Right cardiac atrium (tissue), 5 donors: ENCODE measurements around the gene FBLN1. TPM values are rescaled to one million over a fixed set of nuclear protein-coding genes. Genes with fewer than 3 reads are reported as not detected.

Experiments
- ATAC-seq, 2 donors: fragments of 200-7000 bp; cut with Tn5 transposase; one replicate each; pipeline versions ENCODE4 v1.8.0 to v1.9.1; 2020; ENCODE audit warnings: moderate library complexity in 2 of 2, mild to moderate bottlenecking in 1 of 2
- DNase-seq, 3 donors: peaks; one replicate each; pipeline ENCODE4 v3.0.0-alpha.2; 2020
- H3K27ac ChIP-seq: one replicate; pipeline ENCODE4 v1.5.1; 2013; ENCODE audit warnings: mild to moderate bottlenecking, low read length, control low read depth, moderate library complexity
- H3K27me3 ChIP-seq: one replicate; pipeline ENCODE4 v1.6.1; 2013; ENCODE audit not compliant: control insufficient read depth, insufficient read depth
- H3K4me1 ChIP-seq: one replicate; pipeline ENCODE4 v1.6.1; 2013; ENCODE audit warnings: low read length; ENCODE audit not compliant: control insufficient read depth, insufficient read depth
- H3K4me3 ChIP-seq: one replicate; pipeline ENCODE4 v1.5.1; 2013; ENCODE audit warnings: low read length, control low read depth
- H3K9me3 ChIP-seq: one replicate; pipeline ENCODE4 v1.6.1; 2013; ENCODE audit warnings: low read length; ENCODE audit not compliant: control insufficient read depth
- WGBS: extraction: QIAGEN DNeasy Blood & Tissue Kit; methylation state at CpG from one replicate; pipeline ENCODE4 v1.1.7; 2013; 5-methylcytosine and 5-hydroxymethylcytosine counted together
- intact Hi-C, 4 donors: fragments of 100-400 bp; cut with DNase I; formaldehyde crosslinking; loops; one replicate each; pipeline versions ENCODE4 v1.11.0 to v1.14.0; 2022 to 2023
- polyA plus RNA-seq: library from polyadenylated mRNA; stranded (reverse); fragments of 200-250 nt; gene quantifications from one replicate; pipeline ENCODE4 v1.2.3, GENCODE V29; 2013
- total RNA-seq, 4 donors: library from RNA; stranded (reverse); fragmentation: NEBNext Ultra II Directional; extraction: Animal tissue kit (Norgen Biotek cat#: 25700); gene quantifications; one replicate each; pipeline ENCODE4 v1.2.1, GENCODE V29; 2021
- donor health status: healthy with polysubstance abuse.
- donor health status: DM: no; HTN: yes; CAD: no.
- donor health status: DM: no; HTN: no; CAD: no.
- donor health status: DM: no; HTN: yes; CAD: no; lungs with severe emphysema.
- donor health status: DM: yes; HTN: yes; CAD: no.

FBLN1 gene
- total and polyA plus RNA-seq, 5 donors: 228 to 456 (median 390) TPM

- H3K4me3 ChIP-seq: no peak overlapping the region
- intact Hi-C loops: no loop called here
- no peaks in the 10 kb centered on the region for H3K9me3 ChIP-seq
- no peaks in the 10 kb centered on the region for H3K27me3 ChIP-seq
- 70% methylated on average over 18 of the region's 18 CpGs for WGBS
- peaks cover 2% of the 10 kb centered on the region for H3K4me1 ChIP-seq
- no peak overlapping the region for H3K27ac ChIP-seq
- DNase-seq (peak in 2 of 3 donors; percentile 44 to 60), ATAC-seq (no peak)
Measured at GRCh38 chr22:45516923-45517675, 14.4 kb downstream of the FBLN1 start.

DNA sequence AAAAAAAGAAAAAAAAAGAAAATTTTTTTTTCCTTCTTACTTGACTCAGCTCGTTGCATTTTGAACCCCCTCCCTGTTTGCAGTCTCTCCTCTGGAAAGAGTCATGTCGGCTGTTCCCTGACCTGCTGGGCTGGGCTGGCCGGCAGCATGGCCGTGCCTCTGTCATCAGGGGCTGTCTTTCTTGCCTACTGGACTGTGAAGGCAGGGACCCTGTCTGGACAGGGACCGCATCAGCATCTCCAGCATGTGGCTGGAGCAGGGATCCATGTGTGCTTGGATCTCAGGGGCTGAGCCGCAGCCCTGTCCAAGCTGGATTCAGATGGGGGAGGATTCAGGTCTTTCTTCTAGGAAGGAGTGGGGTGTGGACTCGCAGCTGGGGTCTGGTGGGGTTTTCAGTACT lies 15.5 kb downstream of the FBLN1 start:
- no peak for ATAC-seq
- 82% methylated on average over 7 of the region's 7 CpGs for WGBS
- no peak overlapping the region for H3K27ac ChIP-seq
- peak in 1 of 3 donors; percentile 18 for DNase-seq
- no peaks in the 10 kb centered on the region for H3K27me3 ChIP-seq
- H3K4me3 ChIP-seq: no peak overlapping the region
- H3K4me1 ChIP-seq: peaks cover 2% of the 10 kb centered on the region
- intact Hi-C loops: no loop called here
- no peaks in the 10 kb centered on the region for H3K9me3 ChIP-seq

DNA sequence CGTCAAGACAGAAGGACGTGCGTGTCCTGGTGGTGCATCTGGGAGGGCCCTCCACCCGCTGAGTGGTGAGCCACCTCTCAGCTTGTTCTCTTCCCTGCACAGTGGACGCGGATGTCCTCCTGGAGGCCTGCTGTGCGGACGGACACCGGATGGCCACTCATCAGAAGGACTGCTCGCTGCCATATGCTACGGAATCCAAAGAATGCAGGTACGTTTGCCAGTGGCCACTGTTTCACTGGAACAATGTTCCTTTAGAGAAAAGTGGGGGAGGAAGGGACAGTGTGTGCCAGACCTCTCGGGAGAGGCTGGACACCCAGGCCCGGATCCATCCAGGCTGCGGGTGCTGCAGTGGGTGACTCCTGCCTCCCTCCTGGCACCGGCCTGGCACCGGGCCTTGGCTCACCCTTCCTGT lies 15.9 kb downstream of the FBLN1 start:
- Histone ChIP-seq H3K4me3 (no peak overlapping the region), H3K9me3 (no peaks in the 10 kb centered on the region), H3K4me1 (peaks cover 2% of the 10 kb centered on the region), H3K27me3 (no peaks in the 10 kb centered on the region), H3K27ac (no peak overlapping the region)
- intact Hi-C loops: no loop called here
- whole genome bisulfite sequencing: 75% methylated on average over 17 of the region's 17 CpGs
- ATAC-seq (no peak), DNase-seq (peak in 1 of 3 donors; percentile 54)

- Histone ChIP-seq H3K9me3 (no peaks in the 10 kb centered on the region), H3K4me3 (no peak overlapping the region), H3K27me3 (no peaks in the 10 kb centered on the region), H3K27ac (no peak overlapping the region), H3K4me1 (peaks cover 2% of the 10 kb centered on the region)
- ATAC-seq: no peak
- 83% methylated on average over 5 of the region's 5 CpGs for WGBS
- intact Hi-C loops: no loop called here
- peak in 2 of 3 donors; percentile 9 to 40 for DNase-seq
Measured at GRCh38 chr22:45521178-45521577, 18.5 kb downstream of the FBLN1 start.

DNA sequence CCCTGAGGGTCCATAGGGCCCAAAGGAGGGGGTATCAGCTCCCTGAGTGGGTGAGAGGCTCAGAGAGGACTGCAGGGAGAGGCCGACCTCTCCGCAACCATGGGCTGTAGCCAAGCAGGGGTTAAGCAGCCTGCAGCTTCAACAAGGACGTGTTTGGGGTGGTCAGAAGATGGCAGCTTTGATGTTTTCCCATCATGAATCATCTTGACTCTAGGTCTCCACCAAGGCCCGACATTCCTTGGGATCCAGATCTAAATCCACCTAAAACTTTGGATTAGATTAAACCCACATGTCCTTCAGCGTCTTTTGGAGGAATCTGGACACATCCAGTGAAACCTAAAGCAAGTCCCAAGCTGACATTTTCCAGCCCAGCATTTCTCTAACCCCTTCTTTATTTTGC lies 19.8 kb downstream of the FBLN1 start:
- no peak overlapping the region for H3K27ac ChIP-seq
- ATAC-seq: no peak

DNA sequence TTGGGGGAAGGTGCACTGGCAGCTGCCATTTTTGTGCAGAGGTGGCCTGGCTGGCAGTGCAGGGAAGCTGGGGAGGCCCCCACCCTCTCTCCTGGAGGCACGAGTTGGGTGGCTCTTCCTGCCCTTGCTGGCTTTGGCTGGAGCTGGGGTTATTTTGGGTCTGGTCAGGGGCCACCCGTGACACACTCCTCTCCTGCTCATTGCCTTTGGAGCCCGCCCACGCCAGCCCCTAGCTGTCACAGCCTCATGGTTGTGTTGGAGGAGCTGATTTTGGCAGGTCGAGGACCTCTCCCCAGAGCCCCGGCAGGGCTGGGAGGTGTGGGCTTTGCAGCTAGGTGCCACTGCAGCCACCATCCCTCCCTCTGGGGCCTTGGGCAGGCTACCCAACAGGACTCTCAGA lies 21.5 kb downstream of the FBLN1 start:
- WGBS: 66% methylated on average over 6 of the region's 6 CpGs
- Histone ChIP-seq H3K4me3 (no peak overlapping the region), H3K27ac (no peak overlapping the region), H3K27me3 (no peaks in the 10 kb centered on the region), H3K9me3 (no peaks in the 10 kb centered on the region), H3K4me1 (no peaks in the 10 kb centered on the region)
- ATAC-seq (peak in 1 of 2 donors; percentile 22), DNase-seq (peak in 1 of 3 donors; percentile 50)
- intact Hi-C loops: no loop called here

More for the DNA sequence above, 19.8 kb downstream of the FBLN1 start:
- DNase-seq: no peak
- Histone ChIP-seq H3K4me1 (no peaks in the 10 kb centered on the region), H3K27me3 (no peaks in the 10 kb centered on the region), H3K4me3 (no peak overlapping the region), H3K9me3 (no peaks in the 10 kb centered on the region)
- 68% methylated on average over 5 of the region's 5 CpGs for WGBS
- intact Hi-C loops: no loop called here

- Histone ChIP-seq H3K27me3 (no peaks in the 10 kb centered on the region), H3K27ac (no peak overlapping the region), H3K4me1 (no peaks in the 10 kb centered on the region), H3K9me3 (no peaks in the 10 kb centered on the region), H3K4me3 (no peak overlapping the region)
- DNase-seq (no peak), ATAC-seq (no peak)
- intact Hi-C loops: no loop called here
- 92% methylated on average over 5 of the region's 5 CpGs for WGBS
Measured at GRCh38 chr22:45524966-45525365, 22.3 kb downstream of the FBLN1 start.

- ATAC-seq (peak in 1 of 2 donors; percentile 22), DNase-seq (no peak)
- H3K9me3 ChIP-seq: no peaks in the 10 kb centered on the region
- WGBS: 90% methylated on average over 15 of the region's 15 CpGs
- H3K27me3 ChIP-seq: no peaks in the 10 kb centered on the region
- H3K4me3 ChIP-seq: no peak overlapping the region
- intact Hi-C loops: no loop called here
- no peaks in the 10 kb centered on the region for H3K4me1 ChIP-seq
- no peak overlapping the region for H3K27ac ChIP-seq
Measured at GRCh38 chr22:45525480-45525879, 22.8 kb downstream of the FBLN1 start.

DNA sequence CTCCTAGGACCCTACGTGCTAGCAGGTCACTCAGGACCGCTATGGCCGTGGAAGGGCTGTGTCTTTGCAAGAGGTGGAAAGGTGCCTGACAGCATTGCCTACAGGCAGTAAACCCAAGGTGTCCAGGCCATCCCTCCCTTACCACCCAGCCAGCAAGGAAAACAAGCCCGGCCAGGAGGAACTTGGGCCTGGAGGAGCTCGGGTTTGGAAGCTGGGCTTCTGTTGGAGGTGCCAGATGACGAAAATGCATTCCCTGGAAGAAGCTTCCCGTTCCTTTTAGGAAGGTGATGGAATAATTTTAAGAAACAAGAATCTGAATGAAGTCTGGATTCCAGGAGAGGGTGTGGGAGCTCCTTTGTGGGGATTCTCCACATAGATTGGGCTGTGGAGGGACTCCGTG lies 23.6 kb downstream of the FBLN1 start:
- no peaks in the 10 kb centered on the region for H3K4me1 ChIP-seq
- H3K27ac ChIP-seq: no peak overlapping the region
- intact Hi-C loops: no loop called here

DNA sequence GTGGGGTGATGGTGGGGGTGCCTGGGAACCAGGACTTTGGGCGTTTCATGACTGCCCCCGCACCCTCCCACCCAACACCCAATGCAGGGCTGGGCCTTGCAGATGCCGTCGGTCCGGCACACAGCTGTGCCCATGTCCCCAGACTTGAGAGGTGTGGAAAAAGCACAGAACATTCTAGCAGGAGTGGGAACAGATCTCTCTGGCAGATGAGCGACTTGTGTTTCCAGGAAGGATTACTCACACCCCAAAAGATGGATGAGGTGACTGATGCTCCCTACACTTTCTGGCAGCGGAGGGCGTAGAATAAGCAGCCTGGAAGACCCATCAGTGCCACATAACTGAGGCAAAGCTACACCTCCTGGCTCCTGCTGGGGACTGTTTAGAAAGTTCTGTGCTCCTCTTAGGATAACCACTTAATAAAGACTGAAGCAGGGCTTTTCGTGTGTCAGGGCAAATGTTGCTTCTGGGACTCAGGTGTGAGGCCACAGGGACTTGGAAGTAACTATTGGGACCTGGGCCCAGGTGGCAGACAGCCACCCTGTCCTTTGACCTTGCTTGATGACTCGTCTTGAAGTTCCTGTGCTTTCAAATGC lies 24.2 kb downstream of the FBLN1 start:
- intact Hi-C loops: no loop called here
- Histone ChIP-seq H3K9me3 (no peaks in the 10 kb centered on the region), H3K27me3 (no peaks in the 10 kb centered on the region), H3K4me1 (no peaks in the 10 kb centered on the region), H3K4me3 (no peak overlapping the region), H3K27ac (no peak overlapping the region)
- DNase-seq (peak in 1 of 3 donors; percentile 30), ATAC-seq (no peak)
- WGBS: 82% methylated on average over 10 of the region's 10 CpGs

More for the DNA sequence above, 23.6 kb downstream of the FBLN1 start:
- Histone ChIP-seq H3K9me3 (no peaks in the 10 kb centered on the region), H3K27me3 (no peaks in the 10 kb centered on the region), H3K4me3 (no peak overlapping the region)
- WGBS: 82% methylated on average over 8 of the region's 8 CpGs
- DNase-seq (peak in 1 of 3 donors; percentile 13), ATAC-seq (no peak)

DNA sequence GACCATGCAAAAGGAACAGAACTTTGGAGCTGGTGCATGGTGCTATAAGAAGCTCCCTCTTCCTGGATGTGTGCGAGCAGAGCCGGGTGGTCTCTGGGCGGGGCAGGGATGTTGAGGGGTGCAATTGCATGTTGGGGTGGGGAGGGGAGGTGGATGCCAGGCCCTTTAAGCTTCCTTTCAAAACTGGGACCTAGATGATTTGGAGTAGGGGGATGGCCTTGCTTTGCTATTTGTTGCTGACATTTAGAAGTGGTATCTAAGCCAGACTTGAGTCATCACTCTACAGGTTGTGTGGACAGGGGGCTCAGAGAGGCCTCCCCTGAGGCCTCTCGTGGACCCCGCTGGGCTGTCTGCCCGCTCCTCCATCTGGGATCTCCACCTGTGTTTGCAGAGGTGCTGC lies 24.8 kb downstream of the FBLN1 start:
- 86% methylated on average over 6 of the region's 6 CpGs for WGBS
- DNase-seq (peak in 1 of 3 donors; percentile 32), ATAC-seq (no peak)
- no peak overlapping the region for H3K4me3 ChIP-seq
- H3K27me3 ChIP-seq: no peaks in the 10 kb centered on the region
- no peak overlapping the region for H3K27ac ChIP-seq
- no peaks in the 10 kb centered on the region for H3K4me1 ChIP-seq
- intact Hi-C loops: no loop called here
- H3K9me3 ChIP-seq: no peaks in the 10 kb centered on the region
